ENCODE results near the gene GRM8. TPM values are rescaled to one million over a fixed set of nuclear protein-coding genes. Genes with fewer than 3 reads are reported as not detected.

Gene GRM8
- total and polyA plus RNA-seq, 9 of the 15 experiments (the other 6 are each of a cell fraction or from before 2014, with no cell fraction given): 0.13 TPM; not detected in 7

GRCh38 chr7:126988022-126988421, 264.7 kb downstream of the GRM8 start:
- Histone ChIP-seq H4K20me1 (replicated peaks; ENCODE audit: control insufficient read depth, insufficient read depth, low read length) (no peaks in the 10 kb centered on the region), H3K9ac (ENCODE audit: insufficient read depth in 1 of 2, low read depth in 2 of 2, low read length in 2 of 2) (no peak overlapping the region), H3K4me2 (ENCODE audit: insufficient read depth, low read length) (no peak overlapping the region), H3K9me1 (ENCODE audit: control insufficient read depth, insufficient read depth, low read length) (no peaks in the 10 kb centered on the region), H2AFZ (ENCODE audit: low read depth, low read length) (no peak overlapping the region), H3K4me1 (replicated peaks in 1 of 2; ENCODE audit: control insufficient read depth in 2 of 2, insufficient read depth in 2 of 2, low read length in 2 of 2) (no peaks in the 10 kb centered on the region), H3K27me3 (ENCODE audit: control insufficient read depth in 2 of 2, insufficient read depth in 2 of 2, low read length in 2 of 2) (no peaks in the 10 kb centered on the region), H3K27ac (ENCODE audit: extremely low read depth, low read depth, low read length) (no peak overlapping the region), H3K36me3 (ENCODE audit: control insufficient read depth, insufficient read depth, low read length) (no peaks in the 10 kb centered on the region), H3K4me3 (no peak overlapping the region), H3K9me3 (replicated peaks; ENCODE audit: control insufficient read depth, insufficient read depth, low read depth, low read length) (0 out of 2 replicates have a peak, but pooled peaks cover 3% of the 10 kb centered on the region), H3K79me2 (ENCODE audit: control insufficient read depth, insufficient read depth, low read length) (no peaks in the 10 kb centered on the region)
- intact Hi-C loops (cut with micrococcal nuclease) (no loop called here), in situ Hi-C loops (cut with MboI) (no loop called here)
- TF ChIP-seq NFRKB (IDR thresholded peaks at IDR 0.05; ENCODE audit: low read depth) (no peak), SRSF7 (optimal IDR thresholded peaks at IDR 0.05; ENCODE audit: low read depth, low read length) (no peak), CCAR2 (IDR thresholded peaks at IDR 0.05; ENCODE audit: low read depth, low read length) (no peak), MXI1 (IDR thresholded peaks at IDR 0.05; ENCODE audit: low read depth, low read length) (no peak)
- TF ChIP-seq, protein P1, sequence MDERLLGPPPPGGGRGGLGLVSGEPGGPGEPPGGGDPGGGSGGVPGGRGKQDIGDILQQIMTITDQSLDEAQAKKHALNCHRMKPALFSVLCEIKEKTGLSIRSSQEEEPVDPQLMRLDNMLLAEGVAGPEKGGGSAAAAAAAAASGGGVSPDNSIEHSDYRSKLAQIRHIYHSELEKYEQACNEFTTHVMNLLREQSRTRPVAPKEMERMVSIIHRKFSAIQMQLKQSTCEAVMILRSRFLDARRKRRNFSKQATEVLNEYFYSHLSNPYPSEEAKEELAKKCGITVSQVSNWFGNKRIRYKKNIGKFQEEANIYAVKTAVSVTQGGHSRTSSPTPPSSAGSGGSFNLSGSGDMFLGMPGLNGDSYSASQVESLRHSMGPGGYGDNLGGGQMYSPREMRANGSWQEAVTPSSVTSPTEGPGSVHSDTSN (CRISPR knock-in tag; IDR thresholded peaks at IDR 0.05; ENCODE audit: low read depth): no peak
- TF ChIP-seq, protein P1 (tag; conservative IDR thresholded peaks at IDR 0.05; ENCODE audit: low read depth): no peak
- POLR2A ChIA-PET: no interaction called here
- DNase-seq (ENCODE audit: extremely low read depth in 1 of 4, low spot score in 3 of 4) (no peak), ATAC-seq (no peak), FAIRE-seq (no peak)
- BruUV-seq (replicated peaks): no TSS peak
- 0% methylated on average over 4 of the region's 4 CpGs for WGBS (ENCODE audit: insufficient coverage, low coverage, missing lambda C conversion rate)
- CTCF ChIA-PET (ENCODE audit: low intra/inter-chr PET ratio): no interaction called here

Measured in K562 (cell line).